Sigmoid colon (tissue), 4 donors: Measurements from ENCODE around the gene NANOS2.

Source experiments
- POLR2A ChIP-seq, 2 donors: fragments of 450-650 bp; IDR thresholded peaks; one replicate each; pipeline ENCODE4 v1.6.1; 2016; ENCODE audit warnings: antibody characterized with exemption in 2 of 2, mild to moderate bottlenecking in 2 of 2, moderate library complexity in 2 of 2
- POLR2AphosphoS5 ChIP-seq, 4 donors: sonication (generic); formaldehyde crosslinking; IDR thresholded peaks; one replicate each; pipeline ENCODE4 v1.6.1; 2017; ENCODE audit warnings: antibody characterized with exemption in 4 of 4
- TF ChIP-seq, protein P1 (sequence below), 4 experiments: fragments of 450-650 bp in 3 of 4; fragments of 200-600 bp in 1 of 4; IDR thresholded peaks; one replicate each; pipeline ENCODE4 v1.5.1; 2016 to 2019; ENCODE audit warnings: antibody characterized with exemption in 4 of 4, mild to moderate bottlenecking in 3 of 4, moderate library complexity in 2 of 4

DNA sequence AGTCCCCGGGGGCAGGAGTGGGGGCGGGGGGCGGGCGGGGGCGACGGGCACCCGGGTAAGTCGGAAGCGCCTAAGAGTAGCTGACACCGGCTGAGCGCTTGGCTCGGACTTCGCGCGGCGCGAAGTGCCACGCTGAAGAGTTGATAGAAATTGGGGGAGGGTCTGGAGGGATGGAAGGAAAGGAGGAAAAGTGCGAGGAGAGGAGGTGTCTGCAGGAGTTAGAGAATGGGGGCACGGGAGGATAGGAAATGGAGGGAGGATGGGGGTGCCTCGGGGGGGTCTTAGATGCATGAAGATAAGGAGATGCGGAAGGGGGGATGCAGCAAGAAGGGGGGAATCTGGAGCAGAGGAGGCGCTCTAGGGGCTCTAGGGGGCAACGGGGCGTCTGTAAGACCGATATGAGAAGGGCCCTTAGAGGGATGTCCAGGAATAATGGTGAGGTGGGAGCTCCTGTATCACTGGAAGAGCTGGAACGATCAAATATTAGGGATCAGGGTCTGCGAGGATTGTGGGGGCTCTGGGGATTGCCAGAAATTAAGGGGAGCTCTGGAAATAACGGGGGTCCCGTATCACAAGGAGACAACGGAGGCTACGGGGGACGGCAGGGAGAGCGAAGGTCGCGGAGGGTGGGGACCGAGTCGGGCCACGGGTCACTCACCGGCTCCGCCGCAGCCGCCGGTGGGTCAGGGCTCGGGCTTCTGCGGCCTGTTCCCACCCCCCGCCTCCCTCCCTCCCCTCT lies 12.5 kb downstream of the NANOS2 start, which contains the start of gene MYPOP:
- TF ChIP-seq, protein P1, sequence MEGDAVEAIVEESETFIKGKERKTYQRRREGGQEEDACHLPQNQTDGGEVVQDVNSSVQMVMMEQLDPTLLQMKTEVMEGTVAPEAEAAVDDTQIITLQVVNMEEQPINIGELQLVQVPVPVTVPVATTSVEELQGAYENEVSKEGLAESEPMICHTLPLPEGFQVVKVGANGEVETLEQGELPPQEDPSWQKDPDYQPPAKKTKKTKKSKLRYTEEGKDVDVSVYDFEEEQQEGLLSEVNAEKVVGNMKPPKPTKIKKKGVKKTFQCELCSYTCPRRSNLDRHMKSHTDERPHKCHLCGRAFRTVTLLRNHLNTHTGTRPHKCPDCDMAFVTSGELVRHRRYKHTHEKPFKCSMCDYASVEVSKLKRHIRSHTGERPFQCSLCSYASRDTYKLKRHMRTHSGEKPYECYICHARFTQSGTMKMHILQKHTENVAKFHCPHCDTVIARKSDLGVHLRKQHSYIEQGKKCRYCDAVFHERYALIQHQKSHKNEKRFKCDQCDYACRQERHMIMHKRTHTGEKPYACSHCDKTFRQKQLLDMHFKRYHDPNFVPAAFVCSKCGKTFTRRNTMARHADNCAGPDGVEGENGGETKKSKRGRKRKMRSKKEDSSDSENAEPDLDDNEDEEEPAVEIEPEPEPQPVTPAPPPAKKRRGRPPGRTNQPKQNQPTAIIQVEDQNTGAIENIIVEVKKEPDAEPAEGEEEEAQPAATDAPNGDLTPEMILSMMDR (IDR thresholded peaks at IDR 0.05) = no peak
- no peak for TF ChIP-seq POLR2A (IDR thresholded peaks at IDR 0.05)
- TF ChIP-seq POLR2AphosphoS5 (IDR thresholded peaks at IDR 0.05) = no peak
